ENCODE results near the gene VASH1.

The VASH1 gene

GRCh38 chr14:76726551-76726970, 34.7 kb upstream of the VASH1 start:
- TF ChIP-seq SPI1 (IDR thresholded peaks at IDR 0.05; ENCODE audit: borderline replicate concordance, low read depth) (no peak), REST (IDR thresholded peaks at IDR 0.05; ENCODE audit: insufficient replicate concordance, low read depth) (no peak), POLR2AphosphoS5 (IDR thresholded peaks at IDR 0.05; ENCODE audit: low read depth) (no peak), GABPA (IDR thresholded peaks at IDR 0.05; ENCODE audit: low read depth) (no peak), CTCF (IDR thresholded peaks at IDR 0.05; ENCODE audit: insufficient read depth, low read length) (no peak)
- H3K27ac ChIP-seq (replicated peaks) = no peak overlapping the region
- no peak overlapping the region for H3K4me3 ChIP-seq (replicated peaks; ENCODE audit: insufficient read depth, low read length)
- no peak for DNase-seq (ENCODE audit: low read depth in 1 of 2, low spot score in 1 of 2)
- no peaks in the 10 kb centered on the region for H3K27me3 ChIP-seq (ENCODE audit: insufficient read depth, poor library complexity, severe bottlenecking)

DNA sequence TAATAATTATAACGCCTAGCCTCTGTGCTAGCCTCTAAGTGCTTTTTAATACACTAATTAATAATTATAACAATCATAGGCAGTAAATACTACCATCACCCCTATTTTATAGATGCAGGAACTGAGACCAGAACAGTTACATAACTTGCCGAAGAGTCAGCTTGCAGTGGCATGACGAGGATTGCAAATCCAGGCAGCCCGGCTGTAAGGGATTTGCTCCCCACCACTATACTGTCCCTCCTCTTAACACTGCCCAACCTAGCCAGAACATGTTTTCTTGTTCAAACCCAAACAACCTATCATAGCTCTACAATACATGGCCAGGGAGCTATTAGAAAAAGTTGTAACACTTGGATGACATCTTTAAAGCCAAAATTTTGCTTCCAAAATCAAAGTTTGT, 33.9 kb upstream of the VASH1 start:
- H3K4me3 ChIP-seq (replicated peaks; ENCODE audit: insufficient read depth, low read length) = no peak overlapping the region
- H3K27me3 ChIP-seq (ENCODE audit: insufficient read depth, poor library complexity, severe bottlenecking) = no peaks in the 10 kb centered on the region
- no peak for TF ChIP-seq POLR2AphosphoS5 (IDR thresholded peaks at IDR 0.05; ENCODE audit: low read depth)
- no peak for TF ChIP-seq GABPA (IDR thresholded peaks at IDR 0.05; ENCODE audit: low read depth)
- TF ChIP-seq CTCF (IDR thresholded peaks at IDR 0.05; ENCODE audit: insufficient read depth, low read length) = no peak
- no peak for TF ChIP-seq SPI1 (IDR thresholded peaks at IDR 0.05; ENCODE audit: borderline replicate concordance, low read depth)
- no peak for TF ChIP-seq REST (IDR thresholded peaks at IDR 0.05; ENCODE audit: insufficient replicate concordance, low read depth)
- no peak for DNase-seq (ENCODE audit: low read depth in 1 of 2, low spot score in 1 of 2)
- no peak overlapping the region for H3K27ac ChIP-seq (replicated peaks)

- Histone ChIP-seq H3K27me3 (ENCODE audit: insufficient read depth, poor library complexity, severe bottlenecking) (no peaks in the 10 kb centered on the region), H3K27ac (replicated peaks) (no peak overlapping the region), H3K4me3 (replicated peaks; ENCODE audit: insufficient read depth, low read length) (no peak overlapping the region)
- DNase-seq (ENCODE audit: low read depth in 1 of 2, low spot score in 1 of 2) = no peak
- TF ChIP-seq GABPA (IDR thresholded peaks at IDR 0.05; ENCODE audit: low read depth) = no peak
- no peak for TF ChIP-seq SPI1 (IDR thresholded peaks at IDR 0.05; ENCODE audit: borderline replicate concordance, low read depth)
- no peak for TF ChIP-seq CTCF (IDR thresholded peaks at IDR 0.05; ENCODE audit: insufficient read depth, low read length)
- TF ChIP-seq POLR2AphosphoS5 (IDR thresholded peaks at IDR 0.05; ENCODE audit: low read depth) = no peak
- TF ChIP-seq REST (IDR thresholded peaks at IDR 0.05; ENCODE audit: insufficient replicate concordance, low read depth) = no peak
These were observed 33.4 kb upstream of the VASH1 start for GRCh38 chr14:76727901-76728300.
